CD4-positive, alpha-beta T cell (primary cell): ENCODE data around the gene DPPA5. TPM values are rescaled to one million over a fixed set of nuclear protein-coding genes. Genes with fewer than 3 reads are reported as not detected.

Source experiments
- ATAC-seq: fragments of 200-7000 bp; cut with Tn5 transposase; one replicate; pipeline ENCODE4 v1.10.0; 2022; ENCODE audit warnings: mild to moderate bottlenecking; ENCODE audit not compliant: poor library complexity
- CTCF ChIA-PET: fragments of 350-600 bp; sonication (Branson Sonifier 250); formaldehyde crosslinking; loops from one replicate; lab custom pipeline; 2021; ENCODE audit warnings: antibody characterized with exemption, inconsistent platforms; lab: Charles Lee
- POLR2A ChIA-PET: fragments of 350-600 bp; sonication (Branson Sonifier 250); formaldehyde crosslinking; loops from one replicate; lab custom pipeline; 2021; ENCODE audit warnings: antibody characterized with exemption, inconsistent platforms; lab: Charles Lee
- DNase-seq, 14 experiments: peaks; one replicate each; pipeline ENCODE4 v3.0.0-alpha.2; 2013 to 2020; ENCODE audit warnings: mixed read lengths in 2 of 14
- H3K27ac ChIP-seq, 2 donors: one replicate each; pipeline versions ENCODE4 v1.5.1 to v1.7.0; 2013; ENCODE audit warnings: low read length in 2 of 2, low read depth in 1 of 2, mild to moderate bottlenecking in 1 of 2
- H3K27me3 ChIP-seq, 2 experiments: 1 replicate in 1 of 2; 2 replicates in 1 of 2; pipeline versions ENCODE4 v1.6.1 to v1.7.0; 2013; ENCODE audit warnings: low read length in 2 of 2, control low read depth in 1 of 2, mild to moderate bottlenecking in 1 of 2, moderate library complexity in 1 of 2; ENCODE audit not compliant: insufficient read depth in 2 of 2, control insufficient read depth in 1 of 2
- H3K36me3 ChIP-seq: one replicate; pipeline ENCODE4 v1.6.1; 2013; ENCODE audit warnings: low read length, control low read depth; ENCODE audit not compliant: insufficient read depth
- H3K4me1 ChIP-seq: one replicate; pipeline ENCODE4 v1.6.1; 2013; ENCODE audit warnings: low read length, control low read depth; ENCODE audit not compliant: insufficient read depth
- H3K4me3 ChIP-seq: one replicate; pipeline ENCODE4 v1.5.1; 2013; ENCODE audit warnings: mild to moderate bottlenecking, low read length, moderate library complexity
- H3K9me3 ChIP-seq, 2 experiments: 1 replicate in 1 of 2; 2 replicates in 1 of 2; pipeline versions ENCODE4 v1.6.1 to v1.7.0; 2013; ENCODE audit warnings: low read length in 2 of 2, mild to moderate bottlenecking in 2 of 2, control low read depth in 1 of 2, moderate library complexity in 1 of 2; ENCODE audit not compliant: control insufficient read depth in 1 of 2, insufficient read depth in 1 of 2
- H3K27ac Mint-ChIP-seq: one replicate; pipeline ENCODE4 v1.8.0; 2020; ENCODE audit warnings: mixed read lengths
- H3K27me3 Mint-ChIP-seq: one replicate; pipeline ENCODE4 v1.8.0; 2021; ENCODE audit warnings: mixed read lengths
- H3K36me3 Mint-ChIP-seq: one replicate; pipeline ENCODE4 v1.8.0; 2021; ENCODE audit warnings: low read depth, mixed read lengths
- H3K4me1 Mint-ChIP-seq: one replicate; pipeline ENCODE4 v1.8.0; 2021; ENCODE audit warnings: low read depth, mixed read lengths
- H3K4me3 Mint-ChIP-seq: one replicate; pipeline ENCODE4 v1.8.0; 2020; ENCODE audit warnings: mild to moderate bottlenecking, mixed read lengths
- H3K9me3 Mint-ChIP-seq: one replicate; pipeline ENCODE4 v1.8.0; 2020; ENCODE audit warnings: mixed read lengths
- intact Hi-C, 2 experiments: fragments of 100-400 bp; cut with DNase I in 1 of 2; cut with micrococcal nuclease in 1 of 2; formaldehyde crosslinking; loops; one replicate each; pipeline versions ENCODE4 v1.15.1 to v1.9.0; 2023 to 2025; cut with DNase I, micrococcal nuclease
- total RNA-seq, 174 experiments: library from RNA in 2 of 174; stranded (reverse) in 2 of 174; gene quantifications; one replicate each; pipeline ENCODE4 v1.2.3 and lab custom pipeline; 2021 to 2026
- TF ChIP-seq, protein P1 (sequence below): fragments of 200-600 bp; IDR thresholded peaks from one replicate; pipeline ENCODE4 v1.8.0; 2022; ENCODE audit warnings: antibody characterized with exemption, mild to moderate bottlenecking

The DPPA5 gene
- total RNA-seq, 2 experiments from 2014 or later = not detected

- intact Hi-C loops = no loop called here
- H3K36me3 ChIP-seq = no peaks in the 10 kb centered on the region
- H3K4me3 ChIP-seq = no peak within 1 kb of the TSS
- H3K27ac ChIP-seq = no peak within 1 kb of the TSS
- no peaks in the 10 kb centered on the region for H3K27me3 Mint-ChIP-seq
- H3K4me1 Mint-ChIP-seq = no peaks in the 10 kb centered on the region
- ChIA-PET CTCF (no interaction called here), POLR2A (no interaction called here)
- no peak within 1 kb of the TSS for H3K27ac Mint-ChIP-seq
- H3K9me3 Mint-ChIP-seq = no peaks in the 10 kb centered on the region
- no peak for DNase-seq
- no peak for ATAC-seq
- no peak within 1 kb of the TSS for H3K4me3 Mint-ChIP-seq
- H3K9me3 ChIP-seq = peaks cover 0 to 6% of the 10 kb centered on the region in 2 experiments
- no peaks in the 10 kb centered on the region for H3K4me1 ChIP-seq
- H3K36me3 Mint-ChIP-seq = no peaks in the 10 kb centered on the region
- no peaks in the 10 kb centered on the region for H3K27me3 ChIP-seq
- TF ChIP-seq, protein P1, sequence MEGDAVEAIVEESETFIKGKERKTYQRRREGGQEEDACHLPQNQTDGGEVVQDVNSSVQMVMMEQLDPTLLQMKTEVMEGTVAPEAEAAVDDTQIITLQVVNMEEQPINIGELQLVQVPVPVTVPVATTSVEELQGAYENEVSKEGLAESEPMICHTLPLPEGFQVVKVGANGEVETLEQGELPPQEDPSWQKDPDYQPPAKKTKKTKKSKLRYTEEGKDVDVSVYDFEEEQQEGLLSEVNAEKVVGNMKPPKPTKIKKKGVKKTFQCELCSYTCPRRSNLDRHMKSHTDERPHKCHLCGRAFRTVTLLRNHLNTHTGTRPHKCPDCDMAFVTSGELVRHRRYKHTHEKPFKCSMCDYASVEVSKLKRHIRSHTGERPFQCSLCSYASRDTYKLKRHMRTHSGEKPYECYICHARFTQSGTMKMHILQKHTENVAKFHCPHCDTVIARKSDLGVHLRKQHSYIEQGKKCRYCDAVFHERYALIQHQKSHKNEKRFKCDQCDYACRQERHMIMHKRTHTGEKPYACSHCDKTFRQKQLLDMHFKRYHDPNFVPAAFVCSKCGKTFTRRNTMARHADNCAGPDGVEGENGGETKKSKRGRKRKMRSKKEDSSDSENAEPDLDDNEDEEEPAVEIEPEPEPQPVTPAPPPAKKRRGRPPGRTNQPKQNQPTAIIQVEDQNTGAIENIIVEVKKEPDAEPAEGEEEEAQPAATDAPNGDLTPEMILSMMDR = no peak
Observed at GRCh38 chr6:73362358-73362757, 8.3 kb upstream of the DPPA5 start, which contains the start of gene KHDC3L. Gene KHDC3L, plus strand, starts transcription at chr6:73362658. Its CDS starts 72 bp downstream, at chr6:73362730.

DNA sequence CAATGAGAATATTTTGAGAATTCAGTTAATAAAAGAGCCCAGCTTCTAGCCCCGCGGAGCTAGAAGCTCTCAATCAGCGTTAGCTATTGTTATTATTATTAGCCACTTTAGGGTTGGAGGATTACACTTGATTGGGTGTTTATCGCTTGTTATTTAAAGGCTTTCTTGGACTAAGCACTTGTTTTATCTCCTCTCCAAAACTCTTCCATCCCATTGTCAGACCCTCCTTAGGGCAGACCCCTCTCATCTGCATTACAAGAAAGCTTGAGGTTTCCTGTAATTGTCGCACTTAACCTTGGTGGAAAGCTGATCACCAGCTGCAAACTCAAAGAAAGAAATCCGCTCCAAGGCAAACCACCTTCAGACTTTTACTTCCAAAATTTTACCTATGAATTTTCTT lies 4.8 kb downstream of the DPPA5 start:
- Mint-ChIP-seq H3K27me3 (peaks cover 46% of the 10 kb centered on the region), H3K4me3 (no peak overlapping the region), H3K36me3 (no peaks in the 10 kb centered on the region), H3K27ac (no peak overlapping the region), H3K4me1 (no peaks in the 10 kb centered on the region), H3K9me3 (no peaks in the 10 kb centered on the region)
- Histone ChIP-seq H3K36me3 (no peaks in the 10 kb centered on the region), H3K9me3 (peaks cover 0 to 14% of the 10 kb centered on the region in 2 experiments), H3K4me1 (peaks cover 7% of the 10 kb centered on the region), H3K27ac (no peak overlapping the region), H3K4me3 (no peak overlapping the region), H3K27me3 (peaks cover 24 to 31% of the 10 kb centered on the region in 2 experiments)
- no peak for DNase-seq
- TF ChIP-seq, protein P1 = no peak
- ATAC-seq = no peak
- ChIA-PET POLR2A (no interaction called here), CTCF (no interaction called here)
- intact Hi-C loops = no loop called here

GRCh38 chr6:73348550-73349204 lies 5.4 kb downstream of the DPPA5 start:
- Histone ChIP-seq H3K9me3 (peaks cover 0 to 11% of the 10 kb centered on the region in 2 experiments), H3K4me3 (no peak overlapping the region), H3K4me1 (peaks cover 7% of the 10 kb centered on the region), H3K27me3 (peaks cover 24 to 31% of the 10 kb centered on the region in 2 experiments), H3K27ac (no peak overlapping the region), H3K36me3 (no peaks in the 10 kb centered on the region)
- no peak for DNase-seq
- H3K4me3 Mint-ChIP-seq = no peak overlapping the region
- TF ChIP-seq, protein P1 = no peak
- H3K27ac Mint-ChIP-seq = no peak overlapping the region
- POLR2A ChIA-PET = no interaction called here
- no peaks in the 10 kb centered on the region for H3K4me1 Mint-ChIP-seq
- H3K36me3 Mint-ChIP-seq = no peaks in the 10 kb centered on the region
- no peaks in the 10 kb centered on the region for H3K9me3 Mint-ChIP-seq
- intact Hi-C loops = no loop called here
- CTCF ChIA-PET = no interaction called here
- H3K27me3 Mint-ChIP-seq = peaks cover 46% of the 10 kb centered on the region
- no peak for ATAC-seq
